SU-DHL-6 (cell line): Measurements from ENCODE around the gene GLE1.

Source experiments
- H2AFZ ChIP-seq: fragments of 200-600 bp; sonication (generic); 2 replicates; pipeline ENCODE4 v1.6.1; 2014; ENCODE audit warnings: low read depth, mild to moderate bottlenecking, moderate library complexity, mixed read lengths, antibody characterized with exemption, low read length; ENCODE audit not compliant: severe bottlenecking
- H3F3A ChIP-seq: fragments of 200-600 bp; shearing (Covaris generic); 2 replicates; pipeline ENCODE4 v1.6.0; 2016; ENCODE audit warnings: antibody characterized with exemption, mild to moderate bottlenecking; ENCODE audit not compliant: insufficient read depth
- H3K27ac ChIP-seq: fragments of 200-600 bp; sonication (generic); 2 replicates; pipeline ENCODE4 v1.5.1; 2016; ENCODE audit warnings: low read depth, mild to moderate bottlenecking, low read length, moderate library complexity, mixed read lengths
- H3K27me3 ChIP-seq: fragments of 200-600 bp; sonication (generic), shearing (Covaris generic); 2 replicates; pipeline ENCODE4 v1.6.0; 2014; ENCODE audit warnings: mild to moderate bottlenecking, low read length
- H3K36me3 ChIP-seq: fragments of 200-600 bp; sonication (generic); 2 replicates; pipeline ENCODE4 v1.6.1; 2014; ENCODE audit warnings: mild to moderate bottlenecking, low read length, mixed read lengths
- H3K4me2 ChIP-seq: fragments of 300-600, 200-600 bp; shearing (Covaris generic), sonication (generic); 2 replicates; pipeline ENCODE4 v1.6.0; 2014; ENCODE audit warnings: low read length, low read depth, mild to moderate bottlenecking; ENCODE audit not compliant: poor library complexity, severe bottlenecking
- H3K4me3 ChIP-seq: fragments of 200-600 bp; sonication (generic); 2 replicates; pipeline ENCODE4 v1.5.1; 2014; ENCODE audit warnings: antibody characterized with exemption, low read length, mild to moderate bottlenecking, mixed read lengths; ENCODE audit not compliant: insufficient read depth, poor library complexity, severe bottlenecking
- H3K79me2 ChIP-seq: fragments of 200-600 bp; sonication (generic); 2 replicates; pipeline ENCODE4 v1.6.1; 2014; ENCODE audit warnings: mild to moderate bottlenecking, low read length, moderate library complexity; ENCODE audit not compliant: insufficient read depth
- H3K9ac ChIP-seq: fragments of 200-600 bp; sonication (generic); 2 replicates; pipeline ENCODE4 v1.7.0; 2014; ENCODE audit warnings: mild to moderate bottlenecking, low read length
- H3K9me2 ChIP-seq: fragments of 200-600 bp; sonication (generic); replicated peaks from 2 replicates; pipeline ENCODE4 v1.6.1; 2014; ENCODE audit warnings: low read length; ENCODE audit not compliant: insufficient read depth
- H3K9me3 ChIP-seq: fragments of 200-600 bp; sonication (generic); 2 replicates; pipeline ENCODE4 v1.6.1; 2014; ENCODE audit warnings: low read length, mixed read lengths; ENCODE audit not compliant: insufficient read depth
- H4K20me1 ChIP-seq: fragments of 200-600 bp; sonication (generic); 2 replicates; pipeline ENCODE4 v1.6.1; 2014; ENCODE audit warnings: low read depth, mild to moderate bottlenecking, antibody characterized with exemption, low read length, moderate library complexity, mixed read lengths
- CTCF ChIP-seq: fragments of 200-600 bp; sonication (generic); IDR thresholded peaks from one replicate; pipeline ENCODE4 v1.5.1; 2017; ENCODE audit warnings: antibody characterized with exemption, mild to moderate bottlenecking, low read length, moderate library complexity; ENCODE audit not compliant: insufficient read depth, poor library complexity, severe bottlenecking
- EZH2phosphoT487 ChIP-seq: fragments of 200-600 bp; sonication (generic), shearing (Covaris generic); conservative IDR thresholded peaks from 2 replicates; pipeline ENCODE4 v1.6.1; 2018; ENCODE audit warnings: mild to moderate bottlenecking, antibody characterized with exemption, low read length, moderate library complexity, mixed read lengths

The GLE1 gene

GRCh38 chr9:128456613-128457061 is 47.9 kb upstream of the GLE1 start:
- Histone ChIP-seq H3K27me3 (no peaks in the 10 kb centered on the region), H3K4me3 (peak overlapping the region; percentile 74), H3K9me2 (no peaks in the 10 kb centered on the region), H3K9me3 (no peaks in the 10 kb centered on the region), H4K20me1 (no peaks in the 10 kb centered on the region), H3K36me3 (peaks cover 5% of the 10 kb centered on the region; the same call in 1 of the 2 replicates), H3K27ac (peak overlapping the region; percentile 81), H3K79me2 (peaks cover 22% of the 10 kb centered on the region), H3K9ac (peak overlapping the region; percentile 93), H3K4me2 (peak overlapping the region; percentile 72), H2AFZ (peak overlapping the region; percentile 85), H3F3A (no peaks in the 10 kb centered on the region)
- no peak for TF ChIP-seq CTCF
- TF ChIP-seq EZH2phosphoT487: no peak

GRCh38 chr9:128457207-128457606 is 47.3 kb upstream of the GLE1 start:
- Histone ChIP-seq H3K4me3 (peak overlapping the region; percentile 74), H3K4me2 (peak overlapping the region; percentile 72), H3K27me3 (no peaks in the 10 kb centered on the region), H3K36me3 (peaks cover 8% of the 10 kb centered on the region; the same call in 1 of the 2 replicates), H3F3A (no peaks in the 10 kb centered on the region), H3K9me3 (no peaks in the 10 kb centered on the region), H3K9ac (peak overlapping the region; percentile 93), H3K27ac (peak overlapping the region; percentile 81), H2AFZ (peak overlapping the region; percentile 85), H3K9me2 (no peaks in the 10 kb centered on the region), H4K20me1 (no peaks in the 10 kb centered on the region), H3K79me2 (peaks cover 22% of the 10 kb centered on the region)
- TF ChIP-seq CTCF (no peak), EZH2phosphoT487 (no peak)

- H4K20me1 ChIP-seq: no peaks in the 10 kb centered on the region
- TF ChIP-seq EZH2phosphoT487: no peak
- TF ChIP-seq CTCF: no peak
- H3K27me3 ChIP-seq: no peaks in the 10 kb centered on the region
- no peak overlapping the region for H3K9ac ChIP-seq
- peaks cover 12% of the 10 kb centered on the region; the same call in 1 of the 2 replicates for H3K36me3 ChIP-seq
- no peak overlapping the region for H3K4me3 ChIP-seq
- no peaks in the 10 kb centered on the region for H3K9me3 ChIP-seq
- no peaks in the 10 kb centered on the region for H3F3A ChIP-seq
- H3K79me2 ChIP-seq: peaks cover 22% of the 10 kb centered on the region
- no peak overlapping the region for H3K4me2 ChIP-seq
- H3K9me2 ChIP-seq: no peaks in the 10 kb centered on the region
- H2AFZ ChIP-seq: no peak overlapping the region
- H3K27ac ChIP-seq: no peak overlapping the region
Observed at GRCh38 chr9:128459011-128459410, 45.5 kb upstream of the GLE1 start.
